Measurements from ENCODE around the gene NCOA3. TPM values are rescaled to one million over a fixed set of nuclear protein-coding genes. Genes with fewer than 3 reads are reported as not detected.

The NCOA3 gene
- total RNA-seq, 4 donors from 2014 or later: 26.7 to 40.2 (median 34.5) TPM

DNA sequence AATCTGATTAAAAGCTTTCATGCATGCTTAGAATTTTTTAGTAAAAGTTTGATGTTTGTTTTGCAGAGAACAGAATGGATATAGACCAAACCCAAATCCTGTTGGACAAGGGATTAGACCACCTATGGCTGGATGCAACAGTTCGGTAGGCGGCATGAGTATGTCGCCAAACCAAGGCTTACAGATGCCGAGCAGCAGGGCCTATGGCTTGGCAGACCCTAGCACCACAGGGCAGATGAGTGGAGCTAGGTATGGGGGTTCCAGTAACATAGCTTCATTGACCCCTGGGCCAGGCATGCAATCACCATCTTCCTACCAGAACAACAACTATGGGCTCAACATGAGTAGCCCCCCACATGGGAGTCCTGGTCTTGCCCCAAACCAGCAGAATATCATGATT, 133.6 kb downstream of the NCOA3 start:
- DNase-seq: no peak
- 100% methylated on average over 4 of the region's 4 CpGs for WGBS, 2 donors
- Histone ChIP-seq H3K36me3 (peaks cover 5 to 100% (median 31%) of the 10 kb centered on the region in 3 donors), H3K9me3 (no peaks in the 10 kb centered on the region), H3K4me3 (no peak overlapping the region), H3K4me1 (no peaks in the 10 kb centered on the region), H3K27me3 (no peaks in the 10 kb centered on the region), H3K27ac (no peak overlapping the region)
- no peak for TF ChIP-seq POLR2A (IDR thresholded peaks at IDR 0.05)
- TF ChIP-seq, protein P1, sequence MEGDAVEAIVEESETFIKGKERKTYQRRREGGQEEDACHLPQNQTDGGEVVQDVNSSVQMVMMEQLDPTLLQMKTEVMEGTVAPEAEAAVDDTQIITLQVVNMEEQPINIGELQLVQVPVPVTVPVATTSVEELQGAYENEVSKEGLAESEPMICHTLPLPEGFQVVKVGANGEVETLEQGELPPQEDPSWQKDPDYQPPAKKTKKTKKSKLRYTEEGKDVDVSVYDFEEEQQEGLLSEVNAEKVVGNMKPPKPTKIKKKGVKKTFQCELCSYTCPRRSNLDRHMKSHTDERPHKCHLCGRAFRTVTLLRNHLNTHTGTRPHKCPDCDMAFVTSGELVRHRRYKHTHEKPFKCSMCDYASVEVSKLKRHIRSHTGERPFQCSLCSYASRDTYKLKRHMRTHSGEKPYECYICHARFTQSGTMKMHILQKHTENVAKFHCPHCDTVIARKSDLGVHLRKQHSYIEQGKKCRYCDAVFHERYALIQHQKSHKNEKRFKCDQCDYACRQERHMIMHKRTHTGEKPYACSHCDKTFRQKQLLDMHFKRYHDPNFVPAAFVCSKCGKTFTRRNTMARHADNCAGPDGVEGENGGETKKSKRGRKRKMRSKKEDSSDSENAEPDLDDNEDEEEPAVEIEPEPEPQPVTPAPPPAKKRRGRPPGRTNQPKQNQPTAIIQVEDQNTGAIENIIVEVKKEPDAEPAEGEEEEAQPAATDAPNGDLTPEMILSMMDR (IDR thresholded peaks at IDR 0.05): no peak
- intact Hi-C loops (cut with DNase I): no loop called here

- intact Hi-C loops (cut with DNase I): no loop called here
- Histone ChIP-seq H3K4me1 (no peaks in the 10 kb centered on the region), H3K36me3 (peaks cover 9 to 100% (median 46%) of the 10 kb centered on the region in 3 donors), H3K27ac (no peak overlapping the region), H3K4me3 (no peak overlapping the region), H3K27me3 (no peaks in the 10 kb centered on the region), H3K9me3 (no peaks in the 10 kb centered on the region)
- TF ChIP-seq, protein P1 (IDR thresholded peaks at IDR 0.05): no peak
- TF ChIP-seq POLR2A (IDR thresholded peaks at IDR 0.05): no peak
- whole genome bisulfite sequencing, 2 donors: 57 to 71% methylated on average over 4 of the region's 4 CpGs
- DNase-seq: no peak
These were observed 137.2 kb downstream of the NCOA3 start for GRCh38 chr20:47638851-47639250.

- Histone ChIP-seq H3K4me3 (no peak overlapping the region), H3K36me3 (peaks cover 4 to 100% (median 32%) of the 10 kb centered on the region in 3 donors), H3K4me1 (no peaks in the 10 kb centered on the region), H3K27me3 (no peaks in the 10 kb centered on the region), H3K27ac (no peak overlapping the region), H3K9me3 (no peaks in the 10 kb centered on the region)
- TF ChIP-seq POLR2A (IDR thresholded peaks at IDR 0.05): no peak
- TF ChIP-seq, protein P1 (IDR thresholded peaks at IDR 0.05): no peak
- no peak for DNase-seq
- WGBS, 2 donors: 87 to 97% methylated on average over 4 of the region's 4 CpGs
- intact Hi-C loops (cut with DNase I): no loop called here
These were observed 140.4 kb downstream of the NCOA3 start for GRCh38 chr20:47642118-47642517.

DNA sequence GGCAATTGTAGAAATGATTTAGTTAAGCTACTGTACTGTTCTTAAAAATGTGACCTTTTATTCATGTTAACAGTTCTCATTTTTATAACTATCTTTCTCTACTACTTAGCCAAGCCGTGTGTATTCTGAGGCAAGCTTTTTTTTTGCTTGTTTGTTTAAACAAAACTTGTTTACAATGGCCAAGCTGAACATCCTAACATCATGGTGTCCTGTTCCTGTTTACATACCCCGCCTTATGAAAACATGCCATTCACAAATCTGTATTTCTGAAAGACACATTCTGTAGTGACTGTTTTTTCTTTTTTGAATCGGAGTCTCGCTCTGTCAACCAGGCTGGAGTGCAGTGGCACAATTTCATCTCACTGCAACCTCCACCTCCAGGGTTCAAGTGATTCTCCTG, 140.9 kb downstream of the NCOA3 start:
- Histone ChIP-seq H3K9me3 (no peaks in the 10 kb centered on the region), H3K4me3 (no peak overlapping the region), H3K4me1 (no peaks in the 10 kb centered on the region), H3K36me3 (peaks cover 4 to 100% (median 32%) of the 10 kb centered on the region in 3 donors), H3K27me3 (no peaks in the 10 kb centered on the region), H3K27ac (no peak overlapping the region)
- DNase-seq: no peak
- 77 to 82% methylated on average over 4 of the region's 4 CpGs for WGBS, 2 donors
- intact Hi-C loops (cut with DNase I): no loop called here
- TF ChIP-seq, protein P1 (IDR thresholded peaks at IDR 0.05): no peak
- TF ChIP-seq POLR2A (IDR thresholded peaks at IDR 0.05): no peak

- Histone ChIP-seq H3K4me1 (no peaks in the 10 kb centered on the region), H3K27me3 (no peaks in the 10 kb centered on the region), H3K36me3 (peaks cover 4 to 100% (median 20%) of the 10 kb centered on the region in 3 donors), H3K27ac (no peak overlapping the region), H3K9me3 (no peaks in the 10 kb centered on the region), H3K4me3 (no peak overlapping the region)
- intact Hi-C loops (cut with DNase I): no loop called here
- TF ChIP-seq POLR2A (IDR thresholded peaks at IDR 0.05): no peak
- TF ChIP-seq, protein P1 (IDR thresholded peaks at IDR 0.05): no peak
- no peak for DNase-seq
- WGBS, 2 donors: 81 to 93% methylated on average over 2 of the region's 2 CpGs
These were observed 143.9 kb downstream of the NCOA3 start for GRCh38 chr20:47645632-47646031.

Measured in esophagus squamous epithelium (tissue), 5 donors.